ENCODE data around the gene CTTN. TPM values are rescaled to one million over a fixed set of nuclear protein-coding genes. Genes with fewer than 3 reads are reported as not detected.

Gene CTTN
- total RNA-seq, 1 donor from 2014 or later: 239 TPM

- TF ChIP-seq CTCF (IDR thresholded peaks at IDR 0.05; ENCODE audit: unreplicated experiment): peak; percentile 27
- Mint-ChIP-seq H3K27me3 (no peaks in the 10 kb centered on the region), H3K9me3 (ENCODE audit: low read depth) (no peaks in the 10 kb centered on the region), H3K27ac (no peak overlapping the region), H3K36me3 (ENCODE audit: insufficient read depth) (peaks cover 15% of the 10 kb centered on the region), H3K4me3 (ENCODE audit: low read depth) (no peak overlapping the region), H3K4me1 (ENCODE audit: low read depth) (no peaks in the 10 kb centered on the region)
- DNase-seq (ENCODE audit: low spot score, unreplicated experiment): no peak
These were observed 84.9 kb downstream of the CTTN start for GRCh38 chr11:70483077-70483861.

DNA sequence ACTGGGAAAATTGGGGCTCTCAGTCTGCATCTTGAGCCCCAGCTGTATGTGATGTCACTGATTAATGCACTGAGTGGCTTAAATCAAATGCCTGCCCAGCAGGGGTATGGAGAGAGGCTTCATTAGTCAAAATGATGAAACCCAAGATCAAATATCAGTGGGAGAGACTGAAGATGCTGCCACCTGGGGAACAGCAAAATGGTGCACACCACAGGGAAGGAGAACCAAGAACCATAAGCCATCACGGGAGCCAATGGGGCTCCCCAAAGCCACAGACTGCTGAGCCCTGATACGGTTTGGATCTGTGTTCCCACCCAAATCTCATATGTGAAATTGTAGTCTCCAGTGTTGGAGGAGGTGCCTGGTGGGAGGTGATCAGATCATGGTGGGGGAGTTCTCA, 85.6 kb downstream of the CTTN start:
- DNase-seq (ENCODE audit: low spot score, unreplicated experiment): no peak
- no peak overlapping the region for H3K4me3 Mint-ChIP-seq (ENCODE audit: low read depth)
- no peak for TF ChIP-seq CTCF (IDR thresholded peaks at IDR 0.05; ENCODE audit: unreplicated experiment)
- H3K27me3 Mint-ChIP-seq: no peaks in the 10 kb centered on the region
- H3K36me3 Mint-ChIP-seq (ENCODE audit: insufficient read depth): peaks cover 15% of the 10 kb centered on the region
- H3K9me3 Mint-ChIP-seq (ENCODE audit: low read depth): no peaks in the 10 kb centered on the region
- no peak overlapping the region for H3K27ac Mint-ChIP-seq
- no peaks in the 10 kb centered on the region for H3K4me1 Mint-ChIP-seq (ENCODE audit: low read depth)

DNA sequence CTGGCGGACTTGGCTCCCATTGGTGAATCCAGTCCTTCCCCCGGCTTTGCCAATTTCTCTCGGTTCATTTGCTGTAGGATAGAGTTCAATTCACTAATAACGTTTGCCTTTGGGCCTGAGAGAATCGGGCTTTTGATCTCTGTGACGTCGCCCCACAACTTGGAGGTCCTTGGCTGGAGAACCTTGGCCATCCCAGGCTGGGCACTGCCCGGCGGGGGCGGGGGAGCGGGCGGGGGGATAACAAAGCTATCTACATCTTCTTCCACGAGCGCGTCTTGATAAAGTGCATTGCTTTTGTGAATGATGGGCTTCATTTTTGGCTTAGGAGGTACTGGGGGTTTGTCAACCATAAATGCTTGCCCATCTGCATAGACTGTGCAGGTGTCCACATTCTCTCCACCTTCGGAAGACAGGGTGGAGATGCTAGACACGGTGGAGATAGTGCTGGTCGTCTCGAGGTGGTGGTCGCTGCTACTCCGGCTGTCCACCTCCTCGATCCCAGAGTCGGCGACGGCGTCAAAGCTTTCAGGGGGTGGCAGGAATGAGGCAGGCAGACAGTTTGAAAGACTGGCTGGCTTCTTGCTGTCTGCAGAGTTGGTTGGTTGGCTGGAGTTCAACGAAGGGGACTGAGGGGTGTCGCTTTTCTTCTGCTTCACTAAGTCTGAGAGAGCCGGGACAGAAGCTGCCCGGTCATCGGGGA, 87.1 kb downstream of the CTTN start:
- Mint-ChIP-seq H3K36me3 (ENCODE audit: insufficient read depth) (peaks cover 18% of the 10 kb centered on the region), H3K27ac (no peak overlapping the region), H3K4me3 (ENCODE audit: low read depth) (no peak overlapping the region), H3K4me1 (ENCODE audit: low read depth) (no peaks in the 10 kb centered on the region), H3K9me3 (ENCODE audit: low read depth) (no peaks in the 10 kb centered on the region), H3K27me3 (no peaks in the 10 kb centered on the region)
- DNase-seq (ENCODE audit: low spot score, unreplicated experiment): no peak
- TF ChIP-seq CTCF (IDR thresholded peaks at IDR 0.05; ENCODE audit: unreplicated experiment): no peak

DNA sequence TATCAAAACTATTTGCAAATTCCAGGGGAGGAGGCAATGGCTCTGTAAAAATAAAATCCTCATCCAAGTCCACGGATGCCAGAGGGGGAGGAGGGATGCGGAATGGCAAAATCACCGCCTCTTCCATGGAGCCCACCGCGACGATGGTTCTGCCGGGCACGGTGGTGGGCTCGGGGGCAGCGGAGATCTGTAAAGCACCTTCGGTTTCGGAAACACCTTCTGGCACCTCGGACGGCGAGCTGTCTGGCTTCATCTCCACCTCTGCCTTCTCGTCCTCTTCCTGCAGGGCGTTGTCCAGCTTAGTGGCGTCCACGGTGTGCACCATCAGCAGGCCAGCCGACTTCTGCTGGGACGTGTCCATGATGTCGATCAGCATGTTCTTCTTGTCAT, 87.7 kb downstream of the CTTN start:
- peaks cover under 1% of the 10 kb centered on the region for H3K9me3 Mint-ChIP-seq (ENCODE audit: low read depth)
- no peaks in the 10 kb centered on the region for H3K4me1 Mint-ChIP-seq (ENCODE audit: low read depth)
- no peak overlapping the region for H3K4me3 Mint-ChIP-seq (ENCODE audit: low read depth)
- H3K27me3 Mint-ChIP-seq: no peaks in the 10 kb centered on the region
- peaks cover 20% of the 10 kb centered on the region for H3K36me3 Mint-ChIP-seq (ENCODE audit: insufficient read depth)
- H3K27ac Mint-ChIP-seq: no peak overlapping the region
- DNase-seq (ENCODE audit: low spot score, unreplicated experiment): no peak
- no peak for TF ChIP-seq CTCF (IDR thresholded peaks at IDR 0.05; ENCODE audit: unreplicated experiment)

Other genes starting within 250 kb of the CTTN start
- gene FADD, start 195.2 kb upstream of the CTTN start, total RNA-seq: 20.0 and 22.1 TPM in 2 replicates
- 70.1 and 70.8 TPM in 2 replicates for gene PPFIA1, start 127.8 kb upstream of the CTTN start, total RNA-seq

All from progenitor cell of endocrine pancreas (in vitro differentiated cells).